Activated CD4-positive, alpha-beta T cell treated with anti-CD3 and anti-CD28 coated beads for 1 hour (primary cell): ENCODE data around the gene FAM177B.

Source experiments
- DNase-seq: peaks from one replicate; pipeline ENCODE4 v3.0.0-alpha.2; 2020

FAM177B gene

DNA sequence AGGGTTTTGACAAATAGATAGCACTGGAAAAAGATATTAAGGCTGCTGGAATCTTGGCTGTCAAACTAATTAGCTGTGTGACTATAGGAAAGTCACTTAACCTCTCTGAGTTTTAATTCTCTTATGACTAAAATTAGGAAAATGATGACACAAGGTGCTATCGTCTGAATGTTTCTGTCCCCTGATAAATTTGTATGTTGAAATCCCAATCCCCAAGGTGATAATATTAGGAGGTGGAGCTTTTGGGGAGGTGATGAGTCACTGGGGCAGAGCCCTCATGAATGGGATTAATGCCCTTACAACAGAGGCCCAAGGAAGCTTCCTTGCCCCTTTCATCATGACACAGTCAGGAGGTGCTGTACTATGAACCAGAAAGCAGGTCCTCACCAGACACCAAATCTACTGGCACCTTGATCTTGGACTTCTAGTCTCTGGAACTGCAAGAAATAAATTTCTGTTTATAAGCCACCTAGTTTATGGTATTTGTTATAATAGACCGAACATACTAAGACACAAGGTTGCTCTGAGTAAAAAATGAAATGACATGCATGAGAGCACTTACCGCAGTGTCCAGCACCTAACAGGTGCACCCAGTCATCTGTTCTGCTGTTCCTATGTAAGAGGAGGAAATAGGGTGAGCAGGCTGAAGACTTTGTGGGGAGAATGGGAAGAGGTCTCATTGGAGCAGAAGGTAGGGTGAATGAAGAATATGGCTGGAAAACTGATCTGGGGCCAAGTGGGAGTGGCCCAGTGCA is 51.6 kb downstream of the FAM177B start:
- DNase-seq, result no peak

DNA sequence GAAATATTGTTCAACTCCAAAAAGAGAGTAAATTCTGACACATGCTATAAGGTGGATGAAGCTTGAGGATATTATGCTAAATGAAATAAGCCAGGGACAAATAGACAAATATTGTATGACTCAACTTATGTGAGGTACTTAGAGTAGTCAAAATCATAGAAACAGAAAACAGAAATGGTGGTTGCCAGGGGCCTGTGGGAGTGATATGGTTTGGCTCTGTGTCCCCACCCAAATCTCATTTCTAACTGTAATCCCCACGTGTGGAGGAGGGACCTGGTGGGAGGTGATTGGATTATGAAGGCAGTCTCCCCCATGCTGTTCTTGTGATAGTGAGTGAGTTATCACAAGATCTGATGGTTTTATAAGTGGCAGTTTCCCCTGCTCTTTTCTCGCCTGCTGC is 53.1 kb downstream of the FAM177B start:
- DNase-seq, result no peak

GRCh38 chr1:222790520-222790919 is 53.5 kb downstream of the FAM177B start:
- no peak for DNase-seq

DNA sequence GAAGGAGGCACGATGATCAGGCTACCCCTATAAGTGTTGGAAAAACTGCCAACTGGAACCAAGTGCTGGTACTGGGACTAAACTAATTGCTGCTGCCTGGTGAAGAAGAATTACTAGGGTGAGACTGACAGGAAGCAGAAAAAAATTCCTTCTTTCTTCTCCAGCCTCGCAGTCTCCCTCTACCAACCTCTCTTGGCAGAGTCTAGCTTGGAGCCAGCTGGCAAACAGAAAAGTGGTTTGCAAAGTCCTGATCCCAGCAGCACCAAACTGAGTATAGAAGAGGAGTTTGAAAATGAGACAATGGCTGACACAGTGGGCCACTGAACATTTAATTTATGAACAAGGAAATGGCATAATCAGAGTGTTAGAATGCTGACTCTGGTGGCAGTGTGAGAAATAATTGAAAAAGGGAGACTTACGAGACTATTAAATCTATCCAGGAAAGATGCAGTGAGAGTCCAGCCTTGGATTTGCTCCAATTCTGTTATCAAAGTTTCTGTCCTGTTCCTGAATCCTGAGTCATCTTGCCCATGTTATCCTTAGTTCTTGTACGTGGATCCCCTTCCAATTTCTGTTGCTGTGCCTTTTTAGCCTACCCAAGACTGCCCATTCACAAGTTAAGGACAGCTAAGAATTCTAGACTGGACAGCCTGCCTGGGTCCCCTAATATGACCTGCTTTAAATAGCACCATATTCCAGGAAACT is 54.2 kb downstream of the FAM177B start:
- DNase-seq, result no peak

GRCh38 chr1:222792744-222793143 is 55.7 kb downstream of the FAM177B start:
- DNase-seq, result no peak

DNA sequence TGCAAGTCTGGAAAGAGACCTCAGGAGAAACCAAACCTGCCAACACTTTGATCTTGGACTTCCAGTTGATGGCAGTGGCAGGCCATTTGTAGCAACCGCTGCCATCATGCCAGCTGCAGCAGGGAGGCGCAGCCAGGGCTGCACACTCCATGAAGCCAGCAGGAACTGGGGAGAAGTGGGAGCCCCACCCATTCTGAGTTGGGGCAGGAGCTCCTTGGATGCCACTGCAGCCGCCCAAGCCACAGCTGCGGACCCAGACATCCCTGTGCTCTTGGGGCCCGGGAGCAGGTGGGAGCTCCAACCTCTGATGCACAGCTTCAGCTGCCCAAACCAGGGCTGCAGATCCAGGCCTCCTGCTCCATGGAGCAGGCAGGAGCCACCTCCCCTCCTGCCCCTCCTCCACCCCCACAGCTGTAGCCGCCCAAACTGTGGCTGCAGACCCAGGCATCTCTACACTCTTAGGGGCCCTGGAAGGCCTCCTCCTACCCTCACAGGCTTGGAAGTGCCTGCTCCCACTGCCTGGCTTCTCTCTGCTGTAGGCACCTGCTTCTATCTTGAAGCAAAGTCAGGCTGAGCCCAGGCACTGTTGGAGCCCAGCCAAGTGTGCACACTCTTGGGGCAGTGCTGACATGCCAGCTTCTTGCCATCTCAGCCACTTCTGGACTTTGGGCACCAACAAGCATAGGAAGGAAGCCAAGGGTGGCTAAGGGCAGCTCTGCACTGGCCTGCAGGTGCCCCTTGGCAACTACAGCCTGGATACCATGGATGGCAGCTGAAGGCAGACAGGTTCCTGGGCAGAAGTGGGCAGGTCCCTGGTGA is 57.9 kb downstream of the FAM177B start:
- no peak for DNase-seq

GRCh38 chr1:222798116-222798515 is 61.1 kb downstream of the FAM177B start:
- no peak for DNase-seq

DNA sequence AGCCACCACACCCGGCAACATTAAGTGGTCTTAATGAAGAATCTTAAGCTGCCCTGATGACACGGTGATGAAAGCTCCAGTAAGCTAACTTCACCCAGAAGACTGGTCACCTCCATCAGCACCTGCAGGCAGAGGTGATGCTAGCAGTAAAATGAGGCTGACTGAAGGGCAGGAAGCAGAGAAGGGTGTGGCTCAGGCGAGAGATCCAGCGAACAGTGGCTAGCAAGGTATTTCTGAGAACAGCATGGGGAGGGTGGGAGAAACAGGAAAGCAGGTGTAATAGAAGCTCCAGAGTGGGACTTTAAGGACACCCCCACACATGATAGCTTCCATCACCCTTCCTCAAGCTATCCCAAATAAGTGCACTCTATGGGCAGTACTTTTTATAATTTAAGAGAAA is 62.0 kb downstream of the FAM177B start:
- no peak for DNase-seq
